HAP-1 (cell line): ENCODE results near the gene SLC24A3.
"Not testable (repeated sequence)": the region's sequence is repeated elsewhere in the genome, so short reads cannot be mapped to it uniquely, and the experiment has no call there.

ENCODE experiments used
- DNase-seq, 2 experiments: peaks; one replicate each; pipeline ENCODE4 v3.0.0-alpha.2; 2016 to 2020; ENCODE audit warnings: low spot score in 2 of 2
- H3K27me3 ChIP-seq: fragments of 250-450 bp; sonication (Bioruptor Pico); 2 replicates; pipeline ENCODE4 v1.5.1; 2020; ENCODE audit warnings: low read depth, mild to moderate bottlenecking, moderate library complexity
- H3K36me3 ChIP-seq: fragments of 250-450 bp; sonication (Bioruptor Pico); replicated peaks from 2 replicates; pipeline ENCODE4 v1.5.1; 2020; ENCODE audit warnings: mild to moderate bottlenecking
- H3K4me1 ChIP-seq: fragments of 250-450 bp; sonication (Bioruptor Pico); 2 replicates; pipeline ENCODE4 v1.5.1; 2020; ENCODE audit warnings: mild to moderate bottlenecking
- H3K4me3 ChIP-seq: fragments of 250-450 bp; sonication (Bioruptor Pico); 2 replicates; pipeline ENCODE4 v1.5.1; 2020; ENCODE audit warnings: mild to moderate bottlenecking, moderate library complexity
- H3K9me3 ChIP-seq: fragments of 250-450 bp; sonication (Bioruptor Pico); 2 replicates; pipeline ENCODE4 v1.5.1; 2020; ENCODE audit warnings: mild to moderate bottlenecking, moderate library complexity
- in situ Hi-C: fragments of 300-500 bp; cut with MboI; formaldehyde crosslinking; loops from 3 replicates; pipeline ENCODE4 v1.14.3; 2020; ENCODE audit warnings: low sequenced_read_pairs, inconsistent platforms, mixed read lengths

Gene SLC24A3

GRCh38 chr20:19624221-19624965, 412.0 kb downstream of the SLC24A3 start:
- H3K4me1 ChIP-seq = no peaks in the 10 kb centered on the region
- no peak overlapping the region for H3K4me3 ChIP-seq
- in situ Hi-C loops = no loop called here

GRCh38 chr20:19625426-19625825, 413.0 kb downstream of the SLC24A3 start:
- no peaks in the 10 kb centered on the region for H3K4me1 ChIP-seq
- H3K4me3 ChIP-seq = no peak overlapping the region
- in situ Hi-C loops = no loop called here
- no peaks in the 10 kb centered on the region for H3K9me3 ChIP-seq
- no peaks in the 10 kb centered on the region for H3K36me3 ChIP-seq
- no peak for DNase-seq
- H3K27me3 ChIP-seq = no peaks in the 10 kb centered on the region

More at GRCh38 chr20:19624221-19624965, 412.0 kb downstream of the SLC24A3 start:
- H3K36me3 ChIP-seq = no peaks in the 10 kb centered on the region
- no peaks in the 10 kb centered on the region for H3K27me3 ChIP-seq
- H3K9me3 ChIP-seq = no peaks in the 10 kb centered on the region
- DNase-seq = no peak

DNA sequence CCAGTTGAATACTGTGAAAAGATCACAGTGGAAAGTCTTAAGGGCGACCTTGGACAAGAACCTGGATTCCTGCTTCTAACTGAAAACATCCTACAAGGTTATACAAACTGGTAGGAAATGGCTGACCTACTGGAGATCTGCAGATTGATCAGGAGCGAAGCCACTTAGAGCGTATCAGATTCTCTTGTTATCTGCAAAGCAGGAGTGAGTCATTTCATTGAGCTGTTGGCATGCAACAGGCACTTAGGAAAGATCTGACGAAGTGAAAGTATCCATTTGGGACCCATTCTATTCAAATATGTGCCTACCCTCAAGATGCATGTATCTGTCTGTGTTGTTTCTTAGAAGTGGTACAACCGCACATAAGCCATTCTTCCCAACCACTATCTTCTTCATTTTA, 414.5 kb downstream of the SLC24A3 start:
- DNase-seq = no peak
- no peaks in the 10 kb centered on the region for H3K36me3 ChIP-seq
- in situ Hi-C loops = no loop called here
- H3K4me3 ChIP-seq = no peak overlapping the region
- no peaks in the 10 kb centered on the region for H3K9me3 ChIP-seq
- H3K27me3 ChIP-seq = no peaks in the 10 kb centered on the region
- H3K4me1 ChIP-seq = no peaks in the 10 kb centered on the region

DNA sequence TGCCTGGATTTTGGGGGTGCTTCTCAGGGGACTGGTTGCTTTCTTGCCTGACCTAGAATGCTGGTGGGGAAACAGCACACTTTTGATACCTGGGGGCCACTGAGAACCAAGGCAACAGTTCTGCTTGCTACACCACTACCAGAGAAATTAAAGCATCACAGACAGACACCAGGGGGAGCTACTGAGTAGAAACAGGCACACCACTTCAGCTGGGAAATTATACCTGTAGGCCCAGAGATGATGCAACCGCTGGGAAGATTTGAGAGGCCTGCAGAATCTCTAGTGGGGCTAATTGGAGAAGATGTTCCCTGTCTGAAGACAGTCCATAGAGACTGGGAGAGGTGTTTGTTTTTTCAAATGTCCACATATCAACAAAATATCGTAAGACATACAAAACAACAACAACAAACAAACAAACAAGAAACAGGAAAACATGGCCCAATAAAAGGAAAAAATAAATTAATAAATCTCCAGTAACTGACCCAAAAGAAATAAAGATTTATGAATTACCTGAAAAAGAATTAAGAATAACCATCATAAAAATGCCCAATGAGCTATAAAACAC, 416.2 kb downstream of the SLC24A3 start:
- in situ Hi-C loops = no loop called here

DNA sequence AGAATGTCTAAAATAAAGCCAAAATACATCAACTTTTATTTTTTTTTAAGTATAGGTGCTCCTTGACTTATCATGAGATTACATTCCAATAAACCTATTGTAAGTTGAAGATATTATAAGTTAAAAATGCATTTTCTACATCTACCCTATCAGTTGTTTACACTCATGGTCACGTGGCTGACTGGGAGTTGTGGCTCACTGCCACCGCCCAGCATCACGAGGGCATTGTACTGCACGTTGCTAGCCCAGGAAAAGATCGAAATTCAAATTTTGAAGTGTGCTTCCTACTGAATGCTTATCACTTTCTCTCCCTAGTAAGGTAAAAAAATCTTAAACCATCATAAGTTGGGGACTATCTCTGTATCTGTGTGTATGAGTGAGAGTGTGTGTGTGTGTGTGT, 419.0 kb downstream of the SLC24A3 start:
- Histone ChIP-seq H3K4me1 (no peaks in the 10 kb centered on the region), H3K4me3 (no peak overlapping the region), H3K36me3 (no peaks in the 10 kb centered on the region), H3K9me3 (no peaks in the 10 kb centered on the region), H3K27me3 (no peaks in the 10 kb centered on the region)
- in situ Hi-C loops = no loop called here
- DNase-seq = no peak

More for the DNA sequence above, 416.2 kb downstream of the SLC24A3 start:
- Histone ChIP-seq H3K4me1 (no peaks in the 10 kb centered on the region), H3K27me3 (no peaks in the 10 kb centered on the region), H3K9me3 (no peaks in the 10 kb centered on the region), H3K36me3 (no peaks in the 10 kb centered on the region), H3K4me3 (no peak overlapping the region)
- DNase-seq = peak; percentile 26 to 81

DNA sequence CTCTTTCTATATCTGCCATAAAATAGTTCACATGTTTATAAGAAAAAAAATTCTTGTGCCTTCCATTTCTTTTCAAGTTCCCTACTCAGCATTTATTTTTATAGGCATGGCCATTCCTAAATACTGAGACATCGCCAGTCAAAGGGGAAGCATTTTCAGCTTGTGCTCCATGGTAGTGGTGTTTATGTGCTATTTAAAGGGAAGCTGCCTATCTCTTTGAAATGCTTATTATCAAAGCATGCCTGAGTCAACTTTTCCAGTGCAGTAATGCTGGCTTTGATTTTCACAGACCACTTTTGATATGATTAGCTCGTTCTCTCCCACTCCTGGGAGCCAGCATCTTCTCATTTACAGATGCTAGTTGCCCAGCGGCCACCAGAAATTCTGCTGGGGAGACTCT, 421.5 kb downstream of the SLC24A3 start:
- Histone ChIP-seq H3K4me1 (no peaks in the 10 kb centered on the region), H3K9me3 (no peaks in the 10 kb centered on the region), H3K27me3 (no peaks in the 10 kb centered on the region), H3K36me3 (no peaks in the 10 kb centered on the region), H3K4me3 (no peak overlapping the region)
- in situ Hi-C loops = no loop called here
- no peak for DNase-seq

- in situ Hi-C loops, H3K9me3 ChIP-seq, H3K4me1 ChIP-seq, H3K36me3 ChIP-seq, DNase-seq, H3K27me3 ChIP-seq, H3K4me3 ChIP-seq: not testable (repeated sequence)
Observed at GRCh38 chr20:19639471-19640045, 427.1 kb downstream of the SLC24A3 start.

- in situ Hi-C loops = no loop called here
- no peaks in the 10 kb centered on the region for H3K36me3 ChIP-seq
- H3K9me3 ChIP-seq = no peaks in the 10 kb centered on the region
- no peak for DNase-seq
- no peaks in the 10 kb centered on the region for H3K27me3 ChIP-seq
- no peaks in the 10 kb centered on the region for H3K4me1 ChIP-seq
- no peak overlapping the region for H3K4me3 ChIP-seq
Observed at GRCh38 chr20:19642860-19643259, 430.4 kb downstream of the SLC24A3 start.

- Histone ChIP-seq H3K27me3 (no peaks in the 10 kb centered on the region), H3K9me3 (no peaks in the 10 kb centered on the region), H3K36me3 (no peaks in the 10 kb centered on the region), H3K4me3 (no peak overlapping the region), H3K4me1 (no peaks in the 10 kb centered on the region)
- in situ Hi-C loops = no loop called here
- no peak for DNase-seq
Observed at GRCh38 chr20:19644085-19644484, 431.6 kb downstream of the SLC24A3 start.

- no peak for DNase-seq
- in situ Hi-C loops = no loop called here
- no peaks in the 10 kb centered on the region for H3K9me3 ChIP-seq
- no peaks in the 10 kb centered on the region for H3K36me3 ChIP-seq
- no peaks in the 10 kb centered on the region for H3K4me1 ChIP-seq
- no peak overlapping the region for H3K4me3 ChIP-seq
- H3K27me3 ChIP-seq = no peaks in the 10 kb centered on the region
Observed at GRCh38 chr20:19646963-19647362, 434.5 kb downstream of the SLC24A3 start.

DNA sequence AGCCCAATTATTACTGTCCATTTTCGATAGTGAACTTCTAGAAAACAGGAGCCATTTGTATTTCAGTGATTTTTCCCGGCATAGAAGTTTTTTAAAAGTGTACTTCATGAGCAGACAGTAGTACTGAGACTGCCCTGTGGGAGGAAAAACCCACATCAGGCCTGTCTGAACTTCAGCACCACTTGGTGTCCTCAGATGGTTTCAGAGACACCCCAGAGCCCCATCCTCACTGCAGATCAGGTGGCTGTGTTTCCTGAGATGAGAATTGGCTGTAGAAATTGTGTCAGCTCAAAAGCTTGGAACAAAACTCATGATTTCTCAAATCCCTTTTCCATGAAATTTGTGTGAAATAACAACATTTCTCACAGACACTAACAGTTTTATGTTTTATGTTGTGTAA, 435.6 kb downstream of the SLC24A3 start:
- Histone ChIP-seq H3K4me3 (no peak overlapping the region), H3K4me1 (no peaks in the 10 kb centered on the region), H3K9me3 (no peaks in the 10 kb centered on the region), H3K27me3 (no peaks in the 10 kb centered on the region), H3K36me3 (no peaks in the 10 kb centered on the region)
- no peak for DNase-seq
- in situ Hi-C loops = no loop called here

DNA sequence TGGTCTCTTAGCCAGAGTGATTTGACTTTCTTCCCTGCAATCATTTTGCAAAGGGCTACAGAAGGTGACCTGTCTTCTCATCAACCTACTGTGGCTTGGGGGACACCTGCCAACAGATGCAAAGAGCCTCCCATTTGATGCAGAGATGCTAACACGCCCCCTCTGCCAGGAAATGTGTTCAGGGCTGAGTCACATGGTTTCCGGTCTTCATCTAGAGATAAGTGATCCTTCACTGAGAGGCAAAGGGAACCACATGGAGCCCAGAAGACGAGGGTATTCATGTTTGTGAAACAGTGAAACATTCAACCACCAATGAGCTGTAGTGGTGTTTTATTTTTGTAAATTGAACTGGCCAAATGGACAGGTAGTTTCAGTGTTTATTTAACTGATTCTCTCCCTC, 436.6 kb downstream of the SLC24A3 start:
- in situ Hi-C loops = no loop called here
- no peak for DNase-seq
- Histone ChIP-seq H3K9me3 (no peaks in the 10 kb centered on the region), H3K4me1 (no peaks in the 10 kb centered on the region), H3K36me3 (no peaks in the 10 kb centered on the region), H3K27me3 (no peaks in the 10 kb centered on the region), H3K4me3 (no peak overlapping the region)

DNA sequence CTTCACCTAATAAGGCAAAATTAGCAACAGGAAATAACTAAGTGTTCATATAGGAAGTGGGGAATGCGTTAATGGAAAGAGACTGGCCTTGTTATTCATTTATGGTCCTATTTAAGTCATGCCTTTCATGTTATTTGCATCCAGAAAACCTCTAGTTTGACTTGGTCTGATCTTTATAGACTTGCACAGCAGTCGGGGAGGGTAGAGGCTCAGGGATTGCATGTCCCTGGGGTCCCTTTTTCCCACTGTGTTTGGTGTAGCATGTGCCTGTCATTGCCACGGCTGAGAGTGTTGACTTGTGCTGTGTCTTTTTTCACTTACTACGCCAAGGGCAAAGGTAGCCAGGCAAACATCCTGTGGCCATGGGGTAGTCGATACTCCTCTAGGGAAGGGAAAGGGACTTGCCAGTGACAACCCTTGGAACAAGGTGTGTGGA, 440.2 kb downstream of the SLC24A3 start:
- no peaks in the 10 kb centered on the region for H3K9me3 ChIP-seq
- in situ Hi-C loops = loop anchor here (25.0 kb wide), 3 partner anchors 440 to 1015 kb away; partner anchors contain the start of genes SCP2D1 and SLC24A3
- no peaks in the 10 kb centered on the region for H3K4me1 ChIP-seq
- H3K36me3 ChIP-seq = no peaks in the 10 kb centered on the region
- no peak for DNase-seq
- no peaks in the 10 kb centered on the region for H3K27me3 ChIP-seq
- no peak overlapping the region for H3K4me3 ChIP-seq

DNA sequence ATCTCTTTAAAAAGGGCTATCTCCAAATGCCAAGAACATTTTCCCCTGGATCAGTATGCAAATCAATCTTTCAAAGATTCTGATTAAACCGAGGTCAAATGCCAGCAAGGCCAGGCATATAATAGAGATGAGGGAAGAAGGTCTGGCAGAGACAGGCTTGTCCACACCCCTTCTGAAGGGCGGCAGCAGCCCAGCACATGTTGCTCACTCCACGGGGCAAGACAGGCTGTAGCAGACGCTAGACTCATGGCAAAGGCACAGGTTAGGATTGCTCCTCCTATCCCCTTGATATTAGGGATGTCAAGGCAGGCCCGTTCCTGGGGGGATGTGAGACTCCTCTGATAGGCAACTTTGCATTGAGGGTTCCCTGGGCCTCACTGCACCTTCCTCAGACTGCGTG, 440.9 kb downstream of the SLC24A3 start:
- no peaks in the 10 kb centered on the region for H3K27me3 ChIP-seq
- H3K36me3 ChIP-seq = no peaks in the 10 kb centered on the region
- no peak for DNase-seq
- H3K9me3 ChIP-seq = no peaks in the 10 kb centered on the region
- no peak overlapping the region for H3K4me3 ChIP-seq
- in situ Hi-C loops = loop anchor here (25.0 kb wide), 3 partner anchors 441 to 1016 kb away; partner anchors contain the start of genes SCP2D1 and SLC24A3
- H3K4me1 ChIP-seq = no peaks in the 10 kb centered on the region
